Measurements from ENCODE around the gene LRCH2. TPM values are rescaled to one million over a fixed set of nuclear protein-coding genes. Genes with fewer than 3 reads are reported as not detected.

LRCH2 gene
- not detected in 5 replicates for total RNA-seq (2022; extraction: Qiagen RNA extraction)

GRCh38 chrX:115233497-115234455 is at the start of gene LRCH2:
LRCH2 (minus strand) TSS chrX:115234096; CDS start chrX:115234041, 55 bp downstream.

GRCh38 chrX:115189110-115189509 is 44.8 kb downstream of the LRCH2 start, which contains the start of gene RBMXL3:
RBMXL3 (plus strand) TSS chrX:115189410; CDS start chrX:115189442, 32 bp downstream.

Other genes with a start within 250 kb of the LRCH2 start
- 0.23 TPM in 1 of 5 replicates, not detected in the others for gene IL13RA2, start 216.5 kb downstream of the LRCH2 start, total RNA-seq (2022; extraction: Qiagen RNA extraction)
- not detected in 5 replicates for gene RBMXL3, start 44.7 kb downstream of the LRCH2 start, total RNA-seq (2022; extraction: Qiagen RNA extraction)
- not detected in 5 replicates for gene LUZP4, start 55.6 kb upstream of the LRCH2 start, total RNA-seq (2022; extraction: Qiagen RNA extraction)